ENCODE results near the gene TBX3.

TBX3 gene

GRCh38 chr12:114691196-114691595 lies 7.2 kb upstream of the TBX3 start:
- Histone ChIP-seq H4K8ac (ENCODE audit: low read depth, low read length) (no peak overlapping the region), H2AK5ac (ENCODE audit: low read depth, low read length) (no peak overlapping the region), H3K79me1 (ENCODE audit: low read depth, low read length) (no peaks in the 10 kb centered on the region), H3K9me3 (replicated peaks in 1 of 2; ENCODE audit: control insufficient read depth in 2 of 2, insufficient read depth in 1 of 2, low read depth in 1 of 2, low read length in 2 of 2) (peaks cover 0 to 3% of the 10 kb centered on the region in 2 donors), H3K4me1 (ENCODE audit: control insufficient read depth in 2 of 2, insufficient read depth in 1 of 2, low read depth in 1 of 2, low read length in 2 of 2) (peaks cover 0 to 3% of the 10 kb centered on the region in 2 donors), H3K4me3 (ENCODE audit: low read length in 2 of 2) (no peak overlapping the region), H2BK15ac (ENCODE audit: low read length) (no peak overlapping the region), H3K4me2 (ENCODE audit: insufficient read depth, low read length, poor library complexity, severe bottlenecking) (no peak overlapping the region), H3K14ac (ENCODE audit: low read length) (no peak overlapping the region), H2BK12ac (ENCODE audit: low read length) (no peak overlapping the region), H3K27ac (replicated peaks; ENCODE audit: low read length) (no peak overlapping the region), H3K36me3 (replicated peaks in 1 of 2; ENCODE audit: control insufficient read depth in 2 of 2, insufficient read depth in 2 of 2, low read length in 2 of 2) (no peaks in the 10 kb centered on the region), H3K4ac (ENCODE audit: low read length) (no peak overlapping the region), H4K91ac (ENCODE audit: low read depth, low read length, poor library complexity) (no peak overlapping the region), H3K23ac (ENCODE audit: low read depth, low read length, poor library complexity) (peak overlapping the region; percentile 29), H3K18ac (ENCODE audit: low read length) (no peak overlapping the region), H2BK5ac (ENCODE audit: low read length) (no peak overlapping the region), H3K27me3 (ENCODE audit: control insufficient read depth in 3 of 3, insufficient read depth in 3 of 3, low read depth in 1 of 3, low read length in 3 of 3) (peaks cover 54 to 99% (median 96%) of the 10 kb centered on the region in 3 experiments), H2BK120ac (ENCODE audit: low read depth, low read length) (no peak overlapping the region), H2AFZ (ENCODE audit: low read length) (no peak overlapping the region), H3K9ac (ENCODE audit: low read depth, low read length, poor library complexity) (no peak overlapping the region)
- DNase-seq (ENCODE audit: low spot score): no peak
- WGBS, 2 donors (ENCODE audit: extremely low coverage in 2 of 2, insufficient read length in 2 of 2, insufficient replicate concordance in 1 of 2): no CpG with 5 or more reads among the region's 6 CpGs

GRCh38 chr12:114690267-114691135 lies 6.5 kb upstream of the TBX3 start:
- Histone ChIP-seq H4K8ac (ENCODE audit: low read depth, low read length) (no peak overlapping the region), H3K4ac (ENCODE audit: low read length) (no peak overlapping the region), H2BK12ac (ENCODE audit: low read length) (no peak overlapping the region), H4K91ac (ENCODE audit: low read depth, low read length, poor library complexity) (no peak overlapping the region), H3K9ac (ENCODE audit: low read depth, low read length, poor library complexity) (no peak overlapping the region), H3K4me2 (ENCODE audit: insufficient read depth, low read length, poor library complexity, severe bottlenecking) (no peak overlapping the region), H3K4me3 (ENCODE audit: low read length in 2 of 2) (no peak overlapping the region), H2BK15ac (ENCODE audit: low read length) (no peak overlapping the region), H2AFZ (ENCODE audit: low read length) (no peak overlapping the region), H3K79me1 (ENCODE audit: low read depth, low read length) (no peaks in the 10 kb centered on the region), H3K18ac (ENCODE audit: low read length) (no peak overlapping the region), H3K4me1 (ENCODE audit: control insufficient read depth in 2 of 2, insufficient read depth in 1 of 2, low read depth in 1 of 2, low read length in 2 of 2) (peaks cover 0 to 3% of the 10 kb centered on the region in 2 donors), H3K14ac (ENCODE audit: low read length) (no peak overlapping the region), H3K9me3 (replicated peaks in 1 of 2; ENCODE audit: control insufficient read depth in 2 of 2, insufficient read depth in 1 of 2, low read depth in 1 of 2, low read length in 2 of 2) (peaks cover 0 to 3% of the 10 kb centered on the region in 2 donors), H3K27me3 (ENCODE audit: control insufficient read depth in 3 of 3, insufficient read depth in 3 of 3, low read depth in 1 of 3, low read length in 3 of 3) (peaks cover 61 to 99% (median 98%) of the 10 kb centered on the region in 3 experiments), H2AK5ac (ENCODE audit: low read depth, low read length) (no peak overlapping the region), H3K36me3 (replicated peaks in 1 of 2; ENCODE audit: control insufficient read depth in 2 of 2, insufficient read depth in 2 of 2, low read length in 2 of 2) (no peaks in the 10 kb centered on the region), H3K23ac (ENCODE audit: low read depth, low read length, poor library complexity) (no peak overlapping the region), H2BK120ac (ENCODE audit: low read depth, low read length) (no peak overlapping the region), H3K27ac (replicated peaks; ENCODE audit: low read length) (no peak overlapping the region), H2BK5ac (ENCODE audit: low read length) (no peak overlapping the region)
- no peak for DNase-seq (ENCODE audit: low spot score)
- no CpG with 5 or more reads among the region's 8 CpGs for WGBS, 2 donors (ENCODE audit: extremely low coverage in 2 of 2, insufficient read length in 2 of 2, insufficient replicate concordance in 1 of 2)

GRCh38 chr12:114689075-114689994 lies 5.4 kb upstream of the TBX3 start:
- no peak overlapping the region for H3K4me3 ChIP-seq (ENCODE audit: low read length in 2 of 2)
- no peak overlapping the region for H2BK5ac ChIP-seq (ENCODE audit: low read length)
- peaks cover 63 to 99% (median 95%) of the 10 kb centered on the region in 3 experiments for H3K27me3 ChIP-seq (ENCODE audit: control insufficient read depth in 3 of 3, insufficient read depth in 3 of 3, low read depth in 1 of 3, low read length in 3 of 3)
- no peak overlapping the region for H3K27ac ChIP-seq (replicated peaks; ENCODE audit: low read length)
- H3K4me1 ChIP-seq (ENCODE audit: control insufficient read depth in 2 of 2, insufficient read depth in 1 of 2, low read depth in 1 of 2, low read length in 2 of 2): peaks cover 0 to 8% of the 10 kb centered on the region in 2 donors
- H3K4me2 ChIP-seq (ENCODE audit: insufficient read depth, low read length, poor library complexity, severe bottlenecking): no peak overlapping the region
- no peak for DNase-seq (ENCODE audit: low spot score)
- no peak overlapping the region for H4K8ac ChIP-seq (ENCODE audit: low read depth, low read length)
- H3K36me3 ChIP-seq (replicated peaks in 1 of 2; ENCODE audit: control insufficient read depth in 2 of 2, insufficient read depth in 2 of 2, low read length in 2 of 2): no peaks in the 10 kb centered on the region
- H3K23ac ChIP-seq (ENCODE audit: low read depth, low read length, poor library complexity): no peak overlapping the region
- H3K14ac ChIP-seq (ENCODE audit: low read length): no peak overlapping the region
- no peak overlapping the region for H2AK5ac ChIP-seq (ENCODE audit: low read depth, low read length)
- H4K91ac ChIP-seq (ENCODE audit: low read depth, low read length, poor library complexity): no peak overlapping the region
- WGBS, 2 donors (ENCODE audit: extremely low coverage in 2 of 2, insufficient read length in 2 of 2, insufficient replicate concordance in 1 of 2): no CpG with 5 or more reads among the region's 5 CpGs
- no peak overlapping the region for H2BK12ac ChIP-seq (ENCODE audit: low read length)
- H3K79me1 ChIP-seq (ENCODE audit: low read depth, low read length): no peaks in the 10 kb centered on the region
- no peak overlapping the region for H3K9ac ChIP-seq (ENCODE audit: low read depth, low read length, poor library complexity)
- no peak overlapping the region for H2BK15ac ChIP-seq (ENCODE audit: low read length)
- H3K18ac ChIP-seq (ENCODE audit: low read length): no peak overlapping the region
- H3K9me3 ChIP-seq (replicated peaks in 1 of 2; ENCODE audit: control insufficient read depth in 2 of 2, insufficient read depth in 1 of 2, low read depth in 1 of 2, low read length in 2 of 2): peaks cover 0 to 3% of the 10 kb centered on the region in 2 donors
- no peak overlapping the region for H2BK120ac ChIP-seq (ENCODE audit: low read depth, low read length)
- no peak overlapping the region for H2AFZ ChIP-seq (ENCODE audit: low read length)
- H3K4ac ChIP-seq (ENCODE audit: low read length): no peak overlapping the region

All from neuronal stem cell (in vitro differentiated cells).